HG03571 (cell line): ENCODE measurements around the gene GLIS1.

Source experiments
- ATAC-seq: cut with Tn5 transposase; IDR thresholded peaks from one replicate; pipeline ENCODE4 v1.9.1; 2021; ENCODE audit not compliant: unreplicated experiment

Gene GLIS1

GRCh38 chr1:53477651-53478501, 261.1 kb downstream of the GLIS1 start:
- ATAC-seq: no peak

- no peak for ATAC-seq
Measured at GRCh38 chr1:53476579-53476978, 262.4 kb downstream of the GLIS1 start.

GRCh38 chr1:53475664-53476063, 263.3 kb downstream of the GLIS1 start:
- ATAC-seq: no peak

GRCh38 chr1:53473463-53473862, 265.5 kb downstream of the GLIS1 start:
- ATAC-seq: no peak

- ATAC-seq: no peak
Measured at GRCh38 chr1:53471000-53471399, 268.0 kb downstream of the GLIS1 start.

DNA sequence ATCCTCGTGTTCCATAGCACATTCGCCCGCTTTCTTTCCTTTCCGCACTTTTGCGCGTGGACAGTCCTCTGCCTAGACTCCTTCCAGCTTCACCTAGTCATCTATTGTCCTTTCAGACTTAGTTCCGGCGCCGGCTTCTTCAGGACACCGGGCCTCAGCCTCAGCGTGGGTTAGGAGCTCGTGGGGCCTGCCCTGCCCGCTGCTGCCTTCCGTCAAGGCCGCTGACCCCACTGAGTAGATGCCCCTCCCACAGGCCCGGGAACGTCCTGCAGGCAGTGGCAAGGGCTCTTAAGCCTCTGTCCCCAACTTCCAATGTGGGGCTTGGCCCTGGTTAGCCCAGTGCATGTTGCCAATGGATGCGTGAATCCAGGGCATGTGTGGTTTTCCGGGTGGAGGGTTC, 268.4 kb downstream of the GLIS1 start:
- ATAC-seq: no peak

DNA sequence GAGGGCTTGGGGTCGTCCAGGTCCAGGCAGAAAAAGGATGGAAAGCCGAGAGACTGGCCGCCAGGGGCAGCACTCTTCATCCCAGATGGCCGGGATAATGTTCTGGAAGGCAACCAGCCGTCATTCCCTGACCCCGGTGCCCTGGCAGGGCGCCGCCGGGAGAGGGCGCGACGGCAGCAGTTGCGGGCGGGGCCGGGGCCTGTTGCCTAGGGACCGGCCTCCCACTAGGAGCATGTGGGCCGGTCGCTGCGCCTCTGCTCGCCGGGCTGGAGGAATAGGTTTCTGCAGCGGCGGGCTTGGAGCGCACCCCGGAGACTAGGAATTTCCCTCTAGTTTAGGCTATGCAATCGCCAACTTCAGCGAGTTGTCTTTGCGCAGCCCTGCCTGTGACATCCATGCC, 268.8 kb downstream of the GLIS1 start:
- ATAC-seq: no peak

- ATAC-seq: no peak
Measured at GRCh38 chr1:53469373-53469772, 269.6 kb downstream of the GLIS1 start.

- no peak for ATAC-seq
Measured at GRCh38 chr1:53468374-53468773, 270.6 kb downstream of the GLIS1 start.

DNA sequence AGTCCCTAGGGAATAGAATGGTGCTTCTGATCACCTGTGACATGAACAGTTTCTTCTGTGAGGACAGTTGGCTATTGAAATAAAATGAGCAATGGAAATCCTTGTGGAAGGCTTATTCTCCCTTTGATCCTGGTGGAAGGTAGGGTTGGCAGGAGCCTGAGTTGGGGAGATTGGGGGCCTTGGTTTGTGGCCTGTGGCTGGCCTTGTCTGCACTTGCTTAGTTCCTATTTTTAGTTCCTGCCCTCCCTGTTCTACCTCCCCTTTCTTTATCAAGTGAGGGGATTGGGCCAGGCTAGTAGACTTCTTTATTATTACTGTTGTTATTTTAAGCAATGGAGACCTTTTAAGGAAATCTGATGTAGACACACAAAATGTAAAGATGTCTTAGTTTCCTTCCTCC, 271.6 kb downstream of the GLIS1 start:
- ATAC-seq: no peak

DNA sequence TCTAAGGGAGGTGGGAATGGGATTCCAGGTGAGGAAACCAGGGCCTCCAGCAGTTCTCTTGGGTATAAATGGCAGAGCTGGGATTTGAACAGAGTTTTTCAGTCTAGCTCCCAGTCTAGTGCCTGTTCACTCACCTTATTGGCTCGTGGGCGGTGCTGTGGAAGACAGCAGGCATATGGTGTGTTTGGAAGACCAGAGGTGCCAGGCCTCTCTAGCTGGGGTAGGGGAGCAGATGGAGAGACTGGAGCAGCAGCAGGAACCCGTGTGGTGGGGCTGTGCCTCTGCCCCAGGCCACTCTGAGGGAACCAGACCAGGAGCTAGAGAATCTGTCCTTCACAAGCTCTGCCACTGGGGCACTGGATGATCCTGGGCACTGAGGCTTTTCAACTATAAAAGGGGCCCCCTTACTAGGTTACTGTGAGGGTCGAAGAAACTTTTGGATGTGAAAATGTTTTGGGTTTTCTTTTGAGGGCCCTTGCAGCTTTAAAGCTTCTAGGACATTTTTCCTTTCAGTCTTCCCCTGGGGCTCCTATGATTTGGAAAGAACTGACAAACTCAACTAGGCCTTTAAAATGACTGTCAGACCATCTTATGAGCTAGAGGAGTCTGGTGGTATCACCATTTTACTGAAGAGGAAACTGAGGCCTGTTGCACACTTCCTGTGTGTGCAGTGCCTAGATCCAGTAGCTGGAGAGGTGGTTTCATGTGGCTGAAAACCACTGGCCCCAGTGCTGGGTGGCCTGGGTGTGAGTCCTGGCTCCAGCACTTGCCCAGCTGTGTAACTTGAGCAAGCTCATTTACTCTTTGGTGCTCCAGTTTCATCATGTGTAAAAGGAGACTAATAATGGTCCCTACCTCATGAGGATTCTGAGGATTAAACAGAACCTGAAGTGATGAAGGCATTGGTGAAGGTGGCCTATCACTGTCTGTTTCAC, 273.7 kb downstream of the GLIS1 start:
- no peak for ATAC-seq

- ATAC-seq: no peak
Measured at GRCh38 chr1:53463961-53464899, 274.7 kb downstream of the GLIS1 start.

DNA sequence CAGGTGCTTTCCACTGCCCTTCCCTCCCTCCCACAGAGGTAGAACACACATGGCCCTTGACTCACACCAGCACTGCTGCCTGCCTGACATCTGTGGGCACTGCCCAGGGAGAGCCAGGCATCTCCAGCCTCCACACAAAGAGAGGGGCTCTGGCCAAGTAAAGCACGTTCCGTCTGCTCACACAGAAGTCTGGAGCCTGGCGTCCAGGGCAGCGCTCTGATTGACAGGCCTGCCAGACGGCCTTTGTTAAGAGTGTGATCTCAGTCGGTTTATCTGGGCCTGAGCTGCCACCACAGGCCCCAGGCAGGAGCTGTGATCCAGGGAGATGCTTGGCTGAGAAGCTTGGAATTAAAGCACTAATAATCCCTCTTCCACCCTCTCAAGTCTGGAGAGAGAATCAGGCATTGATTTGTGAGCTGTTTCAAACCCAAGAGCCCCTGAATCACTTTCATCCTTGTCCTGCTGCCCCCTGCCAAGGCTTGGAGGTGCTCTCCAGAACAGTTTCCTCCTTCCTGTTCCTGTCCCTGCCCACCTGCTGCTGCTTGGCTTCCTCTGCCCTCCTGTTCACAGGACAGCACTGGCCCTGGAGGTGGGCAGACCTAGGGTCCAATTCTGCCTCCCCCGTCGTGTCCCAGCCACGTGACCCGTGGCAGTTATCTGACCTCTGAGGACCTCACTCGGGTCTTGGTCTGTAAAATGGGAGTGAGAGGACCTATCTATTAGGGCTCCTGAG, 276.0 kb downstream of the GLIS1 start:
- ATAC-seq: no peak

DNA sequence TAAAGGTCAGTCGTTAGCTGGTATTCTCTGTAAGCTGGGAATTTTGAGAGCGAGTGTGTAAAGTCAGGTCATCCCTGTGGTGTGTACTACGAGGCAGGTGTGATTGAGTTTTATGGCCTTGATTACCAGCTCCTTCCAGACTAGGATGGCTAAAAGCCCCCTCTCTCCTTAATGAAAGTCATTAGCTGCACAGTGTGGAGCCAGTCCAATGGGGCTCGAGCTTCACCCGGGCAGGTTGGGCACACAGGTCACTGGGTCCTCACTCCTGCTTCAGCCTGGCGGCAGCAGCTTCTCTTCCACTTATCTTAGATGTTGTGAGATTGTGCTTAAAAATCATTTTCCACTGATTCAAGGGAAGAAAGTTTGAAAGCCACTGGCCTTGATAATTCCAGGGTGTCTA, 276.8 kb downstream of the GLIS1 start:
- ATAC-seq: no peak

- no peak for ATAC-seq
Measured at GRCh38 chr1:53461323-53462044, 277.5 kb downstream of the GLIS1 start.

DNA sequence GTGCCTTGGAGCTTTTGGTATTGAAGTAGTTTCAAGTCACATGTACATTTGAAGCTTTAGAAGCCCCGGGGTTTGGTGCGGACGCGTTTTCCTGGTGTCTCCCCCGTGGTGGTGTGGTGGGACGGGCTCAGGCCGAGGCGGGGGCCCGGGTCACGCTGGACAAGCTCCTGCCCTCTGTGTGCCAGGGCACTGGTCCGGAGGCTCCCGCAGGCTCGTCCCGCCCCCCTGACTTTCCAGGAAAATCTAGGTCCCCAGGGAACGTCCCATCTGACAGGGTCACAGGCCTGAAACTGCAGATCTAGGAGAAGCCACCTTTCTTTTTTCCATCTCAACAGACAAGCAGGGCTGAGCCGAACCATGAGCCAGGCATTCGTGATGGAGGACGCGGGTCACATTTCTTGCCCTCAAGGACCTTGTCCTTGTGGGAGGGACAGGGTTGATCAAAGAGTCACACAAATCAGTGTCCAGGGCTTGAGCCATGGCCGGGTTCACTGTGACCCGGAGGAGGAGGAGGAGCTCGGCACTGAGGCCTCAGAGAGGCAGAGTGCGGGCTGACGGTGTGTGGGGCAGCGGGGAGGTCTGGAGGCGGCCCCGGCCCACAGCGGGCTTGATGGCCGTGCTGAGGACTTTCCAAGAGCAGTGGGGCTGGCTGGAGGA, 278.2 kb downstream of the GLIS1 start:
- ATAC-seq: no peak

DNA sequence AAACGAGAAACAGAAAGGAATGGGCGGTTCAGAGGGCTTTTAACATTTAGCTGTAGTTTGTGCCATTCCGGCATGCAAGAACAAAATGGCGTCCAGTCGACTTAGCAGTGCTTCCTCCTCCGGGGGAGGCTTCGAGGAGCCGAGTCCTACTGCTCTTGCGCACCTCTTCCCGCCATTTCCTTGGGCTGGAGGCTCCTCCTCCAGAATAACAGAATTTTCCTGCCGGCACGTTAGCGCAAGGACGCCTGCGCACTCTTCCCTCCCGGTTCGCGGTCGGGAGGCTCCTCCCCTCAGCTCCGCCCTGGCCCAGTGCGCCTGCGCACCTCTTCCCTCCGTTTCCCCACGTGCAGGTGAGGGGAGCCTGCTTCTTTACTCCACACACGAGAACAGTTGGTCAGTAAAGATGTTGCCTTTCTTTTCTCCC, 278.7 kb downstream of the GLIS1 start:
- ATAC-seq: no peak

- ATAC-seq: no peak
Measured at GRCh38 chr1:53459321-53460175, 279.4 kb downstream of the GLIS1 start, which contains the start of gene DMRTB1. DMRTB1 (plus strand) TSS chr1:53459399; CDS start chr1:53459454, 55 bp downstream.
